ENCODE results near the gene SYT7.

DNA sequence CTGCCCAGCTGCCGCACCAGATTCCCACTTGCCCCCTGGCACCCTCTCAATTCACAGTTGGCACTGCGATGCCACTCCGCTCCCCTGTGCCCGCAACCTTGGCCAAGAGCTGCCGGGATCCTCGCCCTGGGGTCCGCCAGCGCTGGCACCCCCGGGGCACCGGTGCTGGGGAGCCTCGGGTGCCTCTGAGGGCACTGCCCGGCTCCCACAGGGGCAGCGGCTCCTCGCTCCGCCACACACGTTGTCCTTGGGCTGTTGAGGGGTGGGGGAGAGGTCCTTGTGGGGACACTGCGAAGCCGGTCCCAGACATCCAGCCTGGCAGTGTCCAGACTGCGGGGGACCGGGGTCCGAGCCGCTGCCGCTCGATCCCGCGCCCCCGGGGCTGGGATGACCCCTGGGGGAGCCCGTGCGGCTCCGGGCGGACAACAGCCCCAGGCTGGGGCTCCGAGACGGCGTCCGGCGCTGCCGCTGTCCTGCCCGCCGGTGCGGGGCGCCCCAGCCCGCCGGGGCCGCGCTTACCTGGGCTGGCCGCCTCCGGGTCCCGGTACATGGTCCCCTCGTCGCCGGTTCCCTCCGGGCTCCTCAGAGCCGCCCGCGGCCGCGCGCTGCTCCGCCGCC is 496 bp downstream of the SYT7 start:
- TF ChIP-seq, protein P1, sequence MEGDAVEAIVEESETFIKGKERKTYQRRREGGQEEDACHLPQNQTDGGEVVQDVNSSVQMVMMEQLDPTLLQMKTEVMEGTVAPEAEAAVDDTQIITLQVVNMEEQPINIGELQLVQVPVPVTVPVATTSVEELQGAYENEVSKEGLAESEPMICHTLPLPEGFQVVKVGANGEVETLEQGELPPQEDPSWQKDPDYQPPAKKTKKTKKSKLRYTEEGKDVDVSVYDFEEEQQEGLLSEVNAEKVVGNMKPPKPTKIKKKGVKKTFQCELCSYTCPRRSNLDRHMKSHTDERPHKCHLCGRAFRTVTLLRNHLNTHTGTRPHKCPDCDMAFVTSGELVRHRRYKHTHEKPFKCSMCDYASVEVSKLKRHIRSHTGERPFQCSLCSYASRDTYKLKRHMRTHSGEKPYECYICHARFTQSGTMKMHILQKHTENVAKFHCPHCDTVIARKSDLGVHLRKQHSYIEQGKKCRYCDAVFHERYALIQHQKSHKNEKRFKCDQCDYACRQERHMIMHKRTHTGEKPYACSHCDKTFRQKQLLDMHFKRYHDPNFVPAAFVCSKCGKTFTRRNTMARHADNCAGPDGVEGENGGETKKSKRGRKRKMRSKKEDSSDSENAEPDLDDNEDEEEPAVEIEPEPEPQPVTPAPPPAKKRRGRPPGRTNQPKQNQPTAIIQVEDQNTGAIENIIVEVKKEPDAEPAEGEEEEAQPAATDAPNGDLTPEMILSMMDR (IDR thresholded peaks at IDR 0.05): no peak
- no peak for TF ChIP-seq EP300 (IDR thresholded peaks at IDR 0.05)
